RWPE1 (cell line): Measurements from ENCODE around the gene UBQLN4.
"Not testable (repeated sequence)": the region's sequence is repeated elsewhere in the genome, so short reads cannot be mapped to it uniquely, and the experiment has no call there.

Experiments
- CTCF ChIA-PET: fragments of 350-600 bp; sonication (Branson Sonifier 250); formaldehyde crosslinking; extraction: SDS; loops from one replicate; lab custom pipeline; 2021; lab: Yijun Ruan, JAX
- POLR2A ChIA-PET: fragments of 400-600 bp; formaldehyde crosslinking; extraction: SDS; loops from one replicate; lab custom pipeline; 2020; ENCODE audit warnings: antibody characterized with exemption; ENCODE audit not compliant: low non-redundant PET; lab: Yijun Ruan, JAX
- DNase-seq: peaks from one replicate; pipeline ENCODE4 v3.0.0; 2012; ENCODE audit warnings: low spot score
- H3K27ac ChIP-seq: fragments of 450-650 bp; 2 replicates; pipeline ENCODE4 v1.5.1; 2017
- CTCF ChIP-seq: fragments of 450-650 bp; conservative IDR thresholded peaks from 2 replicates; pipeline ENCODE4 v1.5.1; 2017; ENCODE audit warnings: low read depth, mild to moderate bottlenecking

Gene UBQLN4

GRCh38 chr1:156073740-156074139, 20.1 kb upstream of the UBQLN4 start:
- TF ChIP-seq CTCF: no peak
- ChIA-PET POLR2A (no interaction called here), CTCF (interaction anchor here (0.6 to 0.7 kb wide), 3 partner anchors 8 to 56 kb away, joined by 5 read pairs; partner anchors contain the start of gene UBQLN4)
- DNase-seq: no peak
- H3K27ac ChIP-seq: no peak overlapping the region

DNA sequence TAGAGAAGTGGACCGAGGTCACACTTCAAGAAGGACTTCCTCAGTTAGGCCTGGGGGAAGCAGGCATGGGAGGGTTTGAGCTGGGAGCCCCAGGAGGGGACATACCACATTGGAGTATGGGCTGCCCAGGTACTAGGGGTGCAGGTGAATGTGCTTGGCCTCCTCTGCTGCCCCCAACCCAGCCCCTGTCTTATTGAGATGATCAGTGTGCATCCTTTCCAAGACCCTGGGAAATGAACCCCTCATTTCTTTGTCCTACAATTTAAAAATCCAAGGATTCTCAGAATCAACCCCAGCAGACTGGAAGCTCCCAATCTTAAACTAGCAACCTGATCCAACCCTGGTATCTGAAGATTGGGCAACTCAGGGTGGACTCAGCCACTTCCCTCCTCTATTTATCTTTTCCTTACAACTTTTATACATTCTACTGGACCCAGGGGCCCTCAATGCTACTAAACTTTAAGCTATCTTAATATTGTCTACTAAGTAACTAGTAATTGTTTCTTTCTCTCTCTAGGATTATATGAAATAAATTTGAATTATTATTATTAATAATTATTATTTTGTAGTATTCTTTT, 19.6 kb upstream of the UBQLN4 start:
- no peak overlapping the region; the same call in 1 of the 2 replicates for H3K27ac ChIP-seq
- ChIA-PET CTCF (interaction anchor here (0.6 to 0.7 kb wide), 3 partner anchors 8 to 57 kb away, joined by 5 read pairs; partner anchors contain the start of gene UBQLN4), POLR2A (no interaction called here)
- DNase-seq: no peak
- no peak for TF ChIP-seq CTCF

- DNase-seq: no peak
- CTCF ChIA-PET: no interaction called here
- TF ChIP-seq CTCF: no peak
- POLR2A ChIA-PET: interaction anchor here (0.6 kb wide), 1 partner anchor 15 kb away, joined by 3 read pairs; no protein-coding TSS in a partner anchor
- no peak overlapping the region; the same call in 1 of the 2 replicates for H3K27ac ChIP-seq
Observed at GRCh38 chr1:156072251-156072650, 18.7 kb upstream of the UBQLN4 start.

GRCh38 chr1:156071332-156071816, 17.8 kb upstream of the UBQLN4 start:
- not testable (repeated sequence) for H3K27ac ChIP-seq, DNase-seq
- ChIA-PET CTCF (interaction anchor here (0.6 kb wide), 1 partner anchor 20 kb away, joined by 3 read pairs; no protein-coding TSS in a partner anchor), POLR2A (interaction anchor here (0.6 kb wide), 1 partner anchor 995 kb away, joined by 3 read pairs; no protein-coding TSS in a partner anchor)

DNA sequence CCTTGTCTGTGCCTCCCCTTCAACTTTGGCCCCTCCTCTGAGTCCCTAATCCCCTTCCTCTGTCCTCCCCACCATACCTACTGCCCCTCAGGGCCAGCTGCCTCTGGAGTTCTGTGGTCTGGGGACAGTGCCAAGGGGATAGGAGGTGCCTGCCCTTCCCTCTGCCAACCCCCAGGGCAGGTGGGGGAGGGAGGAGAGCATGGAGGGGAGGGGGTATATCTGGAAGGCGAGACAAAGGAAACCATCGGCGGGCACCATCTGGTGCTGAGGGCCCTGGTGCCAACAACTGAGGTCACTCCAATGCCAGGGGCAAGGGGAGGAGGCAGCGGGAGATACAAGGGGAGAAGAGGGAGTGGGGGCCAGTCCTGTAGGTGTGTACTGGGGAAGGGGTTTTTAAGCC, 16.9 kb upstream of the UBQLN4 start:
- no peak for DNase-seq
- H3K27ac ChIP-seq: no peak overlapping the region

DNA sequence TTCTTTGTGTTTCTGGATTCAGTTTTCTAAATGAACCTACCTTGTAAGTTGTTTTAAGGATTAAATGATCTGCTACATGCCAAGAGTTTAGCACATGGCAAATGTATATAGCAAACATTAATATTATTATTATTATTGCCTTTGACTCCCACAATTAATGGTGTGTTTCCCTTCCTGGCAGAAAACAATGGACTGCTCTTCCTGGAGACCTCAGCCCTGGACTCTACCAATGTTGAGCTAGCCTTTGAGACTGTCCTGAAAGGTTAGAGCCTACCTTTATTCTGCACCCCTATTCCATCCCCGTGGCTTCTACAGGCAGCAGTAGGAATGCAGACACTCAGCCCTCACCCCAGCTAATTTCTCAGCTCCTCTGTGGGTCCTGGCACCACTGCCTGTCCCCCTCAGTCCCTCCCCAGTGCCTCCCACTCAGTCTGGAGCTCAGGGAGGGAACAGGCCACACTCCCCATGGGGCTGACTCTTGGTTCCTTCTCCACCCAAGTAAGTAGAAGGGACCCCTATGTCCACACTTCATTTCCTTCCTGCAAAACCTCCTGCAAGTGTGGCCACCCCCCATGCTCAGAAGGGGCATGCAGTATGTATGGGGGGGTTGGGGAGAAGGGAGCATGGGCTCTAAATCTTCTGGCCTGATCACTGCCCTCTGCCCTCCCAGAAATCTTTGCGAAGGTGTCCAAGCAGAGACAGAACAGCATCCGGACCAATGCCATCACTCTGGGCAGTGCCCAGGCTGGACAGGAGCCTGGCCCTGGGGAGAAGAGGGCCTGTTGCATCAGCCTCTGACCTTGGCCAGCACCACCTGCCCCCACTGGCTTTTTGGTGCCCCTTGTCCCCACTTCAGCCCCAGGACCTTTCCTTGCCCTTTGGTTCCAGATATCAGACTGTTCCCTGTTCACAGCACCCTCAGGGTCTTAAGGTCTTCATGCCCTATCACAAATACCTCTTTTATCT, 16.2 kb upstream of the UBQLN4 start:
- no peak for TF ChIP-seq CTCF
- no peak overlapping the region for H3K27ac ChIP-seq
- ChIA-PET POLR2A (no interaction called here), CTCF (interaction anchor here (0.6 to 1.0 kb wide), 2 partner anchors 10 to 137 kb away, joined by 3 to 4 read pairs; no protein-coding TSS in a partner anchor)
- no peak for DNase-seq

More for the DNA sequence above, 16.9 kb upstream of the UBQLN4 start:
- POLR2A ChIA-PET: interaction anchor here (0.6 kb wide), 1 partner anchor 994 kb away, joined by 3 read pairs; no protein-coding TSS in a partner anchor
- TF ChIP-seq CTCF: no peak
- CTCF ChIA-PET: no interaction called here
